Measurements from ENCODE around the gene RET.

The RET gene

GRCh38 chr10:43124574-43125273 lies 47.9 kb downstream of the RET start:
- DNase-seq = no peak
- in situ Hi-C loops (cut with MboI; ENCODE audit: low pct_unique_long_range_greater_than_20kb, low sequenced_read_pairs) = no loop called here

GRCh38 chr10:43125274-43125845 lies 48.5 kb downstream of the RET start:
- DNase-seq = no peak
- in situ Hi-C loops (cut with MboI; ENCODE audit: low pct_unique_long_range_greater_than_20kb, low sequenced_read_pairs) = no loop called here

- DNase-seq = no peak
- in situ Hi-C loops (cut with MboI; ENCODE audit: low pct_unique_long_range_greater_than_20kb, low sequenced_read_pairs) = no loop called here
These were observed 49.2 kb downstream of the RET start for GRCh38 chr10:43125881-43126731.

GRCh38 chr10:43126759-43127424 lies 50.0 kb downstream of the RET start:
- in situ Hi-C loops (cut with MboI; ENCODE audit: low pct_unique_long_range_greater_than_20kb, low sequenced_read_pairs) = no loop called here
- DNase-seq = no peak

- no peak for DNase-seq
- in situ Hi-C loops (cut with MboI; ENCODE audit: low pct_unique_long_range_greater_than_20kb, low sequenced_read_pairs) = no loop called here
These were observed 50.6 kb downstream of the RET start for GRCh38 chr10:43127442-43127841.

- in situ Hi-C loops (cut with MboI; ENCODE audit: low pct_unique_long_range_greater_than_20kb, low sequenced_read_pairs) = no loop called here
- DNase-seq = no peak
These were observed 51.5 kb downstream of the RET start for GRCh38 chr10:43128331-43128730.

GRCh38 chr10:43128958-43129706 lies 52.3 kb downstream of the RET start:
- DNase-seq = peak; percentile 90
- in situ Hi-C loops (cut with MboI; ENCODE audit: low pct_unique_long_range_greater_than_20kb, low sequenced_read_pairs) = no loop called here

- in situ Hi-C loops (cut with MboI; ENCODE audit: low pct_unique_long_range_greater_than_20kb, low sequenced_read_pairs) = no loop called here
- DNase-seq = no peak
These were observed 53.9 kb downstream of the RET start for GRCh38 chr10:43130770-43131171.

GRCh38 chr10:43131256-43131655 lies 54.4 kb downstream of the RET start:
- in situ Hi-C loops (cut with MboI; ENCODE audit: low pct_unique_long_range_greater_than_20kb, low sequenced_read_pairs) = no loop called here
- no peak for DNase-seq

GRCh38 chr10:43131906-43132305 lies 55.0 kb downstream of the RET start:
- no peak for DNase-seq
- in situ Hi-C loops (cut with MboI; ENCODE audit: low pct_unique_long_range_greater_than_20kb, low sequenced_read_pairs) = no loop called here

- in situ Hi-C loops (cut with MboI; ENCODE audit: low pct_unique_long_range_greater_than_20kb, low sequenced_read_pairs) = no loop called here
- peak; percentile 40 for DNase-seq
These were observed 56.3 kb downstream of the RET start for GRCh38 chr10:43132867-43133787.

GRCh38 chr10:43134126-43134905 lies 57.4 kb downstream of the RET start:
- no peak for DNase-seq
- in situ Hi-C loops (cut with MboI; ENCODE audit: low pct_unique_long_range_greater_than_20kb, low sequenced_read_pairs) = no loop called here

GRCh38 chr10:43135064-43135463 lies 58.2 kb downstream of the RET start:
- no peak for DNase-seq
- in situ Hi-C loops (cut with MboI; ENCODE audit: low pct_unique_long_range_greater_than_20kb, low sequenced_read_pairs) = no loop called here

GRCh38 chr10:43135656-43136055 lies 58.8 kb downstream of the RET start:
- in situ Hi-C loops (cut with MboI; ENCODE audit: low pct_unique_long_range_greater_than_20kb, low sequenced_read_pairs) = no loop called here
- DNase-seq = no peak

- in situ Hi-C loops (cut with MboI; ENCODE audit: low pct_unique_long_range_greater_than_20kb, low sequenced_read_pairs) = no loop called here
- no peak for DNase-seq
These were observed 59.6 kb downstream of the RET start for GRCh38 chr10:43136432-43136831.

- no peak for DNase-seq
- in situ Hi-C loops (cut with MboI; ENCODE audit: low pct_unique_long_range_greater_than_20kb, low sequenced_read_pairs) = no loop called here
These were observed 60.3 kb downstream of the RET start for GRCh38 chr10:43136995-43137716.

- in situ Hi-C loops (cut with MboI; ENCODE audit: low pct_unique_long_range_greater_than_20kb, low sequenced_read_pairs) = no loop called here
- peak; percentile 46 for DNase-seq
These were observed 60.8 kb downstream of the RET start for GRCh38 chr10:43137717-43138020.

All from KBM-7 (cell line).